Stimulated activated effector memory CD8-positive, alpha-beta T cell treated with anti-CD3 and anti-CD28 coated beads, Interleukin-12 subunit alpha, Interleukin-12 subunit beta, amount 100 ng/mL, for 72 hours (primary cell): ENCODE measurements around the gene INF2.
A peak's percentile ranks its signal among the peaks of the same experiment; 100 is the strongest.
"Not testable (repeated sequence)": the region's sequence is repeated elsewhere in the genome, so short reads cannot be mapped to it uniquely, and the experiment has no call there.

Experiments
- ATAC-seq: fragments of 150-1000 bp; cut with Tn5 transposase; 2 replicates; pipeline ENCODE4 v1.10.0; 2021
- DNase-seq, 2 donors: peaks; one replicate each; pipeline ENCODE4 v3.0.0; 2021 to 2022; ENCODE audit warnings: low spot score in 2 of 2
- H3K27ac Mint-ChIP-seq: one replicate; pipeline ENCODE4 v1.8.0; 2022; ENCODE audit warnings: mild to moderate bottlenecking, mixed read lengths
- H3K36me3 Mint-ChIP-seq: one replicate; pipeline ENCODE4 v1.8.0; 2022; ENCODE audit warnings: mild to moderate bottlenecking, mixed read lengths
- H3K4me1 Mint-ChIP-seq: one replicate; pipeline ENCODE4 v1.8.0; 2022; ENCODE audit warnings: mixed read lengths
- H3K4me3 Mint-ChIP-seq: one replicate; pipeline ENCODE4 v1.8.0; 2022; ENCODE audit warnings: mild to moderate bottlenecking, mixed read lengths
- H3K9me3 Mint-ChIP-seq: one replicate; pipeline ENCODE4 v1.8.0; 2022; ENCODE audit warnings: mixed read lengths

INF2 gene

DNA sequence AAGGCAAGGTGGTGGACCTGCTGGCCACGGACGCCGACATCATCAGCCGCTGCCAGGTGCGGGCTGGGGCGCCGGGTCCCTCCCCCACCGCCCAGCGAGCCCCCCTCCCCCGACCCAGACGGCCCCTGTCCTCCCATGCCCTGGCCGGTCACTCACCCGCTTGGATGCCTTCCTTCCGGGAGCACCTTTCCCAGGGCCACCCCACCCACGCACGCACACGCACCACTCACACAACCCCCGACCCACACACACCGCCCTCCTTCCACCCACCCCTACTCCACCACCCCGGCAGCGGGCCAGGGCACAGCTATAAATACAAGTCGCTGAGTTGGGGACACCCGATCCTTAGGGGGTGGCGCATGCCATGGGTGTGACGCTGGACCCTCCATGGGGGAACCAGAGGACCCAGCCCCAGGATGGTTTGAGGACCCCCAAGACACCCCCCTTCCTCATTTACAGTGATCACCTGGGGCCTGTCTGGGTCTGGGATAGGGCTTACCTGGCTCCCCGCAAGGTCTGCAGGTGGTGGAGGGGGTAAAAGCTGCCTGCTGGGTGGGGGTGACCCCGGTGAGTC is 35.1 kb downstream of the INF2 start:
- DNase-seq (no peak), ATAC-seq (peak; percentile 3)
- H3K36me3 Mint-ChIP-seq = no peaks in the 10 kb centered on the region
- H3K4me3 Mint-ChIP-seq = peak overlapping the region; percentile 55
- peaks cover 14% of the 10 kb centered on the region for H3K4me1 Mint-ChIP-seq
- no peaks in the 10 kb centered on the region for H3K9me3 Mint-ChIP-seq
- no peak overlapping the region for H3K27ac Mint-ChIP-seq

DNA sequence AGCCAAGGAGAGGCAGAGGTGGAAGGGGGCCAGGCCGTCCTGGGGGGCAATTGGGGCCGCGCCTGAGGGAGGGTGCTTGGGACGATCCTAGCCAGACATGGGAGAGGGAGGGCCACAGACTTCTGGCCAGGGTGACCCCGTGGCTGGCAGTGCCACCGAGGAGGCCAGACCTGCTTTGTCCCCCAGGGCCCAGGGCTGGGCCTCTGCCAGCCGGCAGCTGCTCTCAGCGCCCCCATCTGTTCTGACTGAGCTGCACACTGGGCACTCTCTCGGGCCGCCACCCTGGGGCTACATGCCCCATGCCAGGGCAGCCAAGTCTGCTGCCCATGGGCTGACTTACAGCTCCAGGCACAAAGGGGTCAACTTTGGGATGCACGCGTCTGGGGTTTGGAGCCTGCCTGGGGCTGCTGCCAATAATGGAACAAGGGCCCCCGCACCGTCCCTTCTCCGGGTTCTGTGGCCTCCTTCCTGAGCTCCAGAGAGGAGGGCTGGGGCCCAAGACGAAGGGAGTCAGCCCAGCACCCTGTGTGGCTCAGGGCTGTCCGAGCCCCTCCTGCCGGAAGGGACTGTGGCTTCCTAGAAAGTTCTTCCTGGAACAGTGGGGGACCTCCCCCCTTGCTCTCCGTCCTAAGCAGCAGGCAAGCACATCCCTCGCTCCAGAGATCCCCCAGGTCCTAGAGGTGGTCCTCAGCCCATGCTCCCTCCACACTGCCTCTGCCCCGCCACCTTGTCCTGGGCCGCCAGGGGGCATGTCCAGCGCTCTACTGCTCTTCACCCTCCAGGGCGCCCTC is 35.8 kb downstream of the INF2 start:
- no peaks in the 10 kb centered on the region for H3K36me3 Mint-ChIP-seq
- H3K9me3 Mint-ChIP-seq = no peaks in the 10 kb centered on the region
- peak overlapping the region; percentile 55 for H3K4me3 Mint-ChIP-seq
- no peak for DNase-seq
- H3K27ac Mint-ChIP-seq = no peak overlapping the region
- peaks cover 14% of the 10 kb centered on the region for H3K4me1 Mint-ChIP-seq
- no peak for ATAC-seq

DNA sequence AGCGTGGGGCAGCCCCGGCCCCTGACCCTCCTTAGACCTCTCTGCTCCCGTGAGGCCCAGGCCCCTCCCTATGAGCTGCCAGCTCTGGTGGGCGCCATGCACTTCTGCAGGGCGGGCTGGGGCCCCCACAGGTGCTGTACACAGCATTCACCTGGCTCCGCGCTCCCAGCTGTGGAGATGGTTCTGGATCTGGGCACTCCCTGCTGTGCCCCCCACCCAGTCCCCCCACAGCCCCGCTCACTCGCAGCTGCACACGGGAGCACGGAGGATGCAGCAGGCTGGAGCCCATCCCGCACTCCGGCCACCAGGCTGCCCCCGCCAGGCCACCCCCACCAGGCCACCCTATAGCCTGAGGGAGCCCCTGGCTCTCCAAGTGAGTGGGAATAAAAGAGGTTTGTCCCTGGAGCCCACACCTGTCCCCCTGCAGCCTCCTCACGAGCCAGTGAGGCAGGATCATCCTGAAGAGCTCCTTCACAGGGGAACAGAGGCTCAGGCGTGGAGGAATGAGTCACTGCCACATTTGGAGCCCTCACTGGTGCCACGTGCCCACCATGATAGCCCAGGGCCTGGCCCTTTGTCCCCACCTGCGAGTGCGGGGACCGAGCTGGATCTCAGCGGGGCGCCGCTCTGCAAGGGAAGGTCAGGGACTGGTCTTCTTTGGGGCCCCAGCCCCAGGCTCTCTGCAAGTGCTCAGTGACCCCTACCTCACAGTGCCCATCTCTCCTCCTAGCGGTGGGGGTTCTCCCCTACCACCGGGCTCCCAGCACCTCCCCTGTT is 36.5 kb downstream of the INF2 start:
- Mint-ChIP-seq H3K27ac (no peak overlapping the region), H3K4me1 (peaks cover 14% of the 10 kb centered on the region), H3K36me3 (no peaks in the 10 kb centered on the region), H3K4me3 (peak overlapping the region; percentile 55), H3K9me3 (no peaks in the 10 kb centered on the region)
- ATAC-seq (no peak), DNase-seq (no peak)

DNA sequence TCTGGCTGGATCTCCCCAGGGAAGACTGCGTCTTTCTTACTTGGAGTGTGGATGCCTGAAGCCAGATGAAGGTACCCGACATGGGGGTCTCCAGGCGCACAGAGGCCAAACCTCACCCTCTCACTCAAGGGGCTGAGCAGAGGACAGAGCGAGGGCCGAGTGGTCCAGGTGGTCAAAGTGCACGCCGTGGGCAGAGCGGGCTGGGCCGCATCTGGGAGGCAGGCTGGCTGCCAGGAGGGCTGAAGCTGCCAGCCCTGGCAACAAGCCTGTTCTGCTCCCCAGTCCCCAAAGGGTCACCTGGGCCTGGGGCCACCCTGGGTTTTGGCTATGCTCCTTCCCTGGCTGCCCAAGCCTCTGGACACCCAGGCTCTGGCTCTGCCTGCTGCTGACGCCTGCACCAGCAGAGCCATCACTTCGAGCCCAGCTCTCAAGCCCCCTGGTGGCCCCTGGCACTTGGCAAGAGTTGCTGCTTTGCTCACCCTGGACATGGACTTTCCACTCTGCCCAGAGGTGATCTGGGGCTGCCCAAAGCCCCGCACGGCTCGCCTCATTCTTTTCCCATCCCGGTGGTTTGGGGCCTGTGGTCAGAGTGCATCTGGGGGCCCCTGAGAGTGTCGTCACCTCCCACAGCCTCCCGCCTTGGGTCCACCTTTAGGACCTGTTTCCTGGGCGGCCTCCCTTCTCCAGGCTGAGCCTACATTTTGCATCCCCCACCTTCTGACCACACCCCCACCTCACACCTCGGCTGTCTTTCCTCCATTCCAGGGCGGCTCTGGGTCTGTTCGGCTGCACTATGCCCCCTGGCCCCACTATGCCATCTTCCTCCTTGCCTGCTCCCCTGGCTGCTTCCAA is 37.4 kb downstream of the INF2 start:
- no peak overlapping the region for H3K27ac Mint-ChIP-seq
- no peak for ATAC-seq

DNA sequence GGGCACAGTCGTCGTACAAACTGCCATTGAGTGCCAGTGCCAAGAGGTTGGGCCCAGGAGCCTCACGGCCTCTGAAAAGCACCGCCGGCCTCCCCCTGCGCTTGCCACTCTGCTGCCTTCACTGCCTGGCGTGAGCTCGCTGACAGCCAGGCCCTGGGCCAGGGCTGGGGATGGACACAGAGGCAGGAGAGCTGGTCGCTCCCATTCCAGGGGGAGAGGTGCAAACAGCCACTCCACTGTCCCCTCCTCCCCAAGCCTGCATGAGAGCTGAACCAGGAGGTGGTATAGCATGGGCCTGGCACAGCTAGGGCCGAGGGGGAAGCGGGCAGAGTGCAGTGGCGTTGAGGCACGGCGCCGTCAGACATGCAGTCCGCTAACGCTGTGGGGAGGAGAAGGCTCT is 39.2 kb downstream of the INF2 start:
- Mint-ChIP-seq H3K4me3 (no peak overlapping the region), H3K9me3 (no peaks in the 10 kb centered on the region), H3K4me1 (peaks cover 14% of the 10 kb centered on the region), H3K36me3 (no peaks in the 10 kb centered on the region), H3K27ac (no peak overlapping the region)
- ATAC-seq (no peak), DNase-seq (no peak)

More for the DNA sequence above, 37.4 kb downstream of the INF2 start:
- H3K4me1 Mint-ChIP-seq = peaks cover 14% of the 10 kb centered on the region
- no peaks in the 10 kb centered on the region for H3K9me3 Mint-ChIP-seq
- no peak overlapping the region for H3K4me3 Mint-ChIP-seq
- no peaks in the 10 kb centered on the region for H3K36me3 Mint-ChIP-seq
- DNase-seq = no peak

DNA sequence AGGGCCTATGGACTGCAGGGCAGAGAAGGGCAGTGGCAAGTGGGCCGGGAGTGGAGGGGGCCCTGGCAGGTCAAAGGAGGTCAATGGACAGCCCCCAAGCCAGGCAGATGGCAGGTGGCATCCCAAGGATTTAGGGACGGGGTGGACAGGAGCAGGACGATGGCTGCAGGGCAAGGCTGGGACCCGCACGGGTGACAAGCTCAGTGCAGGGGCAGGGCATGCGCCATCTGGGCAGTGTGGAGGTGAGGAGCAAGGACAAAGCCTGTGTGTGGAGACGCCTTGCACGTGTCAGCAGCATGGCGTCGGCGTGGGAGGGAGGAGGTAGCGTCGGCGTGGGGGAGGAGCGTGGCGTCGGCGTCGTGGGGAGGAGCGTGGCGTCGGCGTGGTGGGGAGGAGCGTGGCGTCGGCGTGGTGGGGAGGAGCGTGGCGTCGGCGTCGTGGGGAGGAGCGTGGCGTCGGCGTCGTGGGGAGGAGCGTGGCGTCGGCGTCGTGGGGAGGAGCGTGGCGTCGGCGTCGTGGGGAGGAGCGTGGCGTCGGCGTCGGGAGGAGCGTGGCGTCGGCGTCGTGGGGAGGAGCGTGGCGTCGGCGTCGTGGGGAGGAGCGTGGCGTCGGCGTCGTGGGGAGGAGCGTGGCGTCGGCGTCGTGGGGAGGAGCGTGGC is 39.9 kb downstream of the INF2 start:
- H3K36me3 Mint-ChIP-seq, DNase-seq, H3K27ac Mint-ChIP-seq, H3K9me3 Mint-ChIP-seq, H3K4me3 Mint-ChIP-seq, ATAC-seq: not testable (repeated sequence)
- H3K4me1 Mint-ChIP-seq = peaks cover 14% of the 10 kb centered on the region

DNA sequence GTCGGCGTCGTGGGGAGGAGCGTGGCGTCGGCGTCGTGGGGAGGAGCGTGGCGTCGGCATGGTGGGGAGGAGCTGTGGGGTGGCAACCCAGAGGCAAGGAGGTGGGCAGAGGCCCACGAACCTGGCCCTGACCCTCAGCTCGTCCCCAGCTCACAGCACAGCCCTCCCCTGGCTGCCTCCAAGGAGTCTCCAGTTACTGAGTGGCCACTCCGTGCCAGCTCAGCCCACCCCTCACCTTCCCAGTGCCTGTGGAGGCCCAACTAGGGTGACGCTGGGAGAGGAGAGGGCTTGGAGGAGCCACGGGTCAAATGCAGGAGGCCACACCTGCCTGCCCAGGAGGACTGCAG is 40.4 kb downstream of the INF2 start:
- DNase-seq (no peak), ATAC-seq (no peak)
- H3K4me1 Mint-ChIP-seq = peaks cover 14% of the 10 kb centered on the region
- no peak overlapping the region for H3K4me3 Mint-ChIP-seq
- no peaks in the 10 kb centered on the region for H3K36me3 Mint-ChIP-seq
- no peaks in the 10 kb centered on the region for H3K9me3 Mint-ChIP-seq
- no peak overlapping the region for H3K27ac Mint-ChIP-seq

DNA sequence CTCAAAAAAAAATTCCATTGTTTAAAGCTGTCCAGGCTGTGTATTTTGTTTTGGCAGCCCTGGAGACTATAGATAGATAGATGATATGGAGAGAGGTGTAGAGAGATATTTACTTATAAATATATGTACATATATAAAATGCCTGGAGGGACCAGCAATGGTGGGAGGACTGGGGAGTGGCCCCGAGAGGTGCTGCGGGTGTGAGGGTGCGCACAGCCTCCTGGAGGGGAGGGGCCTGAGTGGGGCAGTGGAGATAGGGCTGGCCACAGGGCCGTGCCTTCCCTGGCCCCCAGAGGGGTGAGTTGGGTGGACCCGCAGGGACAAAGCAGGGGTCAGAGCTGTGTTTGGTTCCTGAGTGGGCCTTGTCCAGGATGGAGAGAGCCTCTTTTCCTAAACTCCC is 41.1 kb downstream of the INF2 start:
- Mint-ChIP-seq H3K9me3 (no peaks in the 10 kb centered on the region), H3K4me1 (peaks cover 14% of the 10 kb centered on the region), H3K36me3 (no peaks in the 10 kb centered on the region), H3K4me3 (no peak overlapping the region), H3K27ac (no peak overlapping the region)
- no peak for DNase-seq
- ATAC-seq = no peak

DNA sequence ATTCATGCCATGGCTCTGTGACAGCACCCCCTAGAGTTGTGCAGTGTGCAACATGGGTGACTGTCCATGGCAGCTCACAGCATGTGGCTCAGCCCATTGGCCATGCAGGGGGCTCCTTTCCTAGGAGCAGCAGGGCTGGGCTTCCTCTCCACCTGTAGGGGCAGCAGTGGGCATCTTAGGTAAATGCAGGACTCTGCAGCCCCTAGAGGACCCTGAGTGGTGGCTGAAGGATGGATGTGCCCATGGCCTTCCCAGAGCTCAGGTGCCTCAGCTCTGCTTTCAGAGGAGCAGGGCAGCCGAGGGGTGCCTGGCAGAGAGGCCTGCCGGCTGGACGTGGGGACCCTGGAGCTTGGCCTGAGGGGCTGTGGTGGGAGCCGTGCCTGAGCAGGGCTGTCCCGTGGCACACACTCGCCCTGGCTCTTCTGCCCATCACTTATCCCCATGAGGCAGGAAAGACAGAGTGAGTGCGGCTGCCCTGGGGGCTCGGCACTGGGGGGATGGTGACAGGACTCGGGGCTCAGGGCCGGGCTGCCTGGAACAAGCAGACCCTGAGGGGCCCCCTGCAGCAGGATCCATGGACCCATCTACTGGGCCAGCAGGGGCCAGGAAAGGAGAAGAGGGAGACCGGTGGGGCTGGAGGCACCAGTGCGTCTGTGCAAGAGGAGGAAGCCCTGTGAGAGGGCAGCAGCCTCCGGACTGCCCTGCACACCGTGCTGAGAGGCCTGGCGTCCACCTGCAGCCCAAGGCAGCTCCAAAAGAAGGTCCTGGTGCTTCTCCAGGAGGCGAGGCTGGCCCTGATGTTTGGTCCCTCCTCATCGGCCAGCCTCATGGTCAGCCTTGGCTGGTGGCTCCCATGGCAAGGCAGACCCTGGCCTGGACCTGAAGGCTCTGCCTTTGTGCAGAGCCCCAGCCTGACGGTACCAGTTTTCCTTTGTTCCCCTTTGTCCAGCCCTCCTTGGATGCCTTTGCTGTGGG is 42.2 kb downstream of the INF2 start:
- DNase-seq (no peak), ATAC-seq (peak; percentile 14)
- no peaks in the 10 kb centered on the region for H3K9me3 Mint-ChIP-seq
- no peak overlapping the region for H3K27ac Mint-ChIP-seq
- H3K4me3 Mint-ChIP-seq = no peak overlapping the region
- peaks cover 14% of the 10 kb centered on the region for H3K4me1 Mint-ChIP-seq
- H3K36me3 Mint-ChIP-seq = no peaks in the 10 kb centered on the region

DNA sequence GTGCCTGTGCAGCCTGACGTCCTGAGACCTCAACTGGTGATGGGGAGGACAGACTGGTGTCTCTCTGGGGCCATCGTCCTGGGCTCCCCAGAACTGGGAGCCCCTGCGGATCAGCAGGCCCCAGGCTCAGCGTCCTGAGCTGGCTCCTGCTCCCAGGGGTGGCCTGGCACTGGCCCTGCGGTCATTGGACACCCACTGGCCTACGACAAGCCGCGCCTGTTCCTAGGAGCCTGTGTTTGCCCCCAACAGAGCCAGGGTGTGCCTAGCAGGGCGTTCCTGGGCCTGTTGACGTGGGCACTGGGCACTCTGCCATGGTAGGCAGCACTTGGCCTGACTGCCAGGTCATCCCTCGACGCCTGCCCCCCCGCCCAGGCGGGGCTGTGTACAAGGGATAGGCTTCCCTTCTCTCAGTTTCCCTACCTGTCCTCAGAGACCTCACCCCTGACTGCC is 43.0 kb downstream of the INF2 start:
- no peak for DNase-seq
- Mint-ChIP-seq H3K9me3 (no peaks in the 10 kb centered on the region), H3K4me3 (no peak overlapping the region), H3K27ac (no peak overlapping the region), H3K4me1 (peaks cover 10% of the 10 kb centered on the region), H3K36me3 (no peaks in the 10 kb centered on the region)
- ATAC-seq = no peak

DNA sequence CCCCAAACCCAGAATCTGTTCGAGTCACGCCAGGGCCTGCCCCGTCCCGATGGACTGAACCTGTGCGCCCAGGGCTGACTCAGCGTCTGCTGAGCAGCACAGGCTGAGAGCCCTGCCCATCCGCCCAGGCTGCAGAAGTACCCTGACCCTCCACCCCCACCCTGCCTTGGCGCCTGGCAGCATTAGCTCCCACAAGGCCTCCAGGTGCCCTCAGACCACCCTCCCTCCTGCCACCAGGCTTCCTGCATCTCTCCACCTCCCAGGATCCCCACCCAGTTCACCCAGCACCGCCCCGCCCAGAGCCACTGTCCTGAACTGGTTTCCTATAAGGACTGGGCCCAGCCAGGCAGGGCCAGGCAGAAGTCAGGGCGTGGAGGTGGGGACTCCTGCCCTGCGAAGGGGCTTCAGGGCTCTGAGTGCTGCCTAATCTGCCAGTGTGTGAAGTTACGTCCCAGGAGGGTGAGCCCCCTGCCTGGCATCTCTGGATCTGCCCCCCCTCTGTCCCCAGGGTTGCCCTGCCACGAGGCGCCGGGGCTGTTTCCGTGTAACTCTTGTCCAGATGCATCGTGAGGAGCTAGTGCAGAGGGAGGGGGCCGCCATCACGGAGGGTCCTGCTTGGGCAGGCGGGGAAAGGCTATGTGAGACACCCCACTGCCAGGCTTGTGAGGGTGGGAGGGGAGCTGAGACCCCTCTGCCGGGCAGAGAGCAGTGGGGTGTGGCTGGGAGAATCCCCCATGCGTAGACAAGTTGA is 43.7 kb downstream of the INF2 start:
- Mint-ChIP-seq H3K27ac (peak overlapping the region; percentile 71), H3K9me3 (no peaks in the 10 kb centered on the region), H3K4me3 (no peak overlapping the region), H3K4me1 (peaks cover 5% of the 10 kb centered on the region), H3K36me3 (no peaks in the 10 kb centered on the region)
- no peak for DNase-seq
- no peak for ATAC-seq

DNA sequence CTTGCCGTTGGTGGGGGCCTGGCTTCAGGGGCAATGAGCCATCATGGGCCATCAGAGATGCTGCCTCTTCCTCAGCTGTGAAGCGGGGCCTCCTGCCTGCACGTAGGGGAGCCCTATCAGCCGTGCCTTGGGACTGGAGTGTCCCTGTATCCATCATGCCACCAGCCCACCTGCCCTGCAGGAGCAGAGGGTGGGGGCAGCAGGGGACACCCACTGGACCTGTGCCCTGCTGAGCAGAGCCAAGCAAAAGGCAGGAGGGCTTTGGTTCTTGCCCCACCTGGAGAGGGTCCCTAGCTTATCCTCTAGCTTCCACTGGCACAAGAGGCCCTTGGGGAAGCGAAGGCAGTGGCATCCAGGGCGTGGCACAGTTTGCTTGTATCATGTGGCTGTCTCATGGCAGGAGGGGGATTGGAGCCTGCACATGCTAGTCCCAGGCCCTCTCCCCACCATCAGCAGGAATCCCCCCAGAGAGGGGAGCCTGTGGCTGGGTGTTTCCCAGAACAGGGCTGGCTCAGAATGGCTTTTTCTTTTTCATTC is 44.7 kb downstream of the INF2 start:
- Mint-ChIP-seq H3K4me3 (no peak overlapping the region), H3K36me3 (no peaks in the 10 kb centered on the region), H3K9me3 (no peaks in the 10 kb centered on the region), H3K4me1 (peaks cover 2% of the 10 kb centered on the region), H3K27ac (no peak overlapping the region)
- ATAC-seq (no peak), DNase-seq (no peak)

DNA sequence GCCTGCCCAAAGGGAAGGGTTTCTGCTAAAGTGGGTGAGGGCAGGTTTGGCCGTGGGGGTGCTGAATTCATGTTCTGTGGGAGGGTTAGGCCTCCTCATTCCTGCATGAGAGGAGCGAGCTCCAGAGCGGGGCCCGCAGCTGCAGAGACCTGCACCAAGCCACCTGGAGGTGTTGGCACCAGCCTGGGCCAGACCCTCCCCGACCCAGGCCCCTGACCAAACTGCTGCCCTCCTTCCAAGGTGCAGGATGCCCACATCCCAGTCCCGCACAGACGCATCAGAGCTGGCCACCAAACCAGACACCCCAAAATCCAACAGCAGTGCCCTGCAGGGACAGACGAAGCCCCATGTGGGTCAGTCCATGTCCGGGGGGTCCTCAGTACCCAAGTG is 45.2 kb downstream of the INF2 start:
- H3K27ac Mint-ChIP-seq = no peak overlapping the region
- H3K9me3 Mint-ChIP-seq = no peaks in the 10 kb centered on the region
- DNase-seq (no peak), ATAC-seq (no peak)
- H3K4me3 Mint-ChIP-seq = no peak overlapping the region
- no peaks in the 10 kb centered on the region for H3K36me3 Mint-ChIP-seq
- no peaks in the 10 kb centered on the region for H3K4me1 Mint-ChIP-seq
